Loucy (cell line): ENCODE measurements around the gene FTO.

ENCODE experiments used
- H2AFZ ChIP-seq: fragments of 200-600 bp; sonication (generic); 2 replicates; pipeline ENCODE4 v1.6.0; 2016; ENCODE audit warnings: antibody characterized with exemption, mild to moderate bottlenecking, low read length, moderate library complexity
- H3F3A ChIP-seq: fragments of 200-600 bp; 2 replicates; pipeline ENCODE4 v1.6.0; 2016; ENCODE audit warnings: antibody characterized with exemption, low read depth, mild to moderate bottlenecking
- H3K27me3 ChIP-seq: fragments of 200-600 bp; sonication (generic); 2 replicates; pipeline ENCODE4 v1.6.1; 2014; ENCODE audit warnings: low read length, mild to moderate bottlenecking; ENCODE audit not compliant: insufficient read depth, poor library complexity, severe bottlenecking
- H3K36me3 ChIP-seq: fragments of 200-600 bp; sonication (generic); 2 replicates; pipeline ENCODE4 v1.6.1; 2016; ENCODE audit warnings: low read length; ENCODE audit not compliant: insufficient read depth
- H3K4me1 ChIP-seq: fragments of 200-600 bp; sonication (generic); 2 replicates; pipeline ENCODE4 v1.5.1; 2014; ENCODE audit warnings: low read length, mild to moderate bottlenecking; ENCODE audit not compliant: insufficient read depth, poor library complexity, severe bottlenecking
- H3K4me2 ChIP-seq: fragments of 200-600 bp; sonication (generic); 2 replicates; pipeline ENCODE4 v1.6.0; 2014; ENCODE audit warnings: antibody characterized with exemption, low read length, low read depth, mild to moderate bottlenecking; ENCODE audit not compliant: poor library complexity, severe bottlenecking
- H3K4me3 ChIP-seq: fragments of 200-600 bp; sonication (generic); 2 replicates; pipeline ENCODE4 v1.5.1; 2014; ENCODE audit warnings: low read length, mild to moderate bottlenecking, mixed read lengths; ENCODE audit not compliant: poor library complexity, severe bottlenecking
- H3K79me2 ChIP-seq: fragments of 200-600 bp; sonication (generic); 2 replicates; pipeline ENCODE4 v1.6.1; 2014; ENCODE audit warnings: low read length; ENCODE audit not compliant: insufficient read depth
- H3K9ac ChIP-seq: fragments of 200-600 bp; sonication (generic); 2 replicates; pipeline ENCODE4 v1.6.0; 2014; ENCODE audit warnings: mild to moderate bottlenecking, low read depth, low read length, moderate library complexity; ENCODE audit not compliant: poor library complexity, severe bottlenecking
- H3K9me2 ChIP-seq: fragments of 200-600 bp; sonication (generic); replicated peaks from 2 replicates; pipeline ENCODE4 v1.6.1; 2016; ENCODE audit warnings: low read depth, low read length, mixed read lengths
- H3K9me3 ChIP-seq: fragments of 200-600 bp; sonication (generic); 2 replicates; pipeline ENCODE4 v1.6.1; 2014; ENCODE audit warnings: mild to moderate bottlenecking, antibody characterized with exemption, low read length, low read depth; ENCODE audit not compliant: insufficient read depth
- H4K20me1 ChIP-seq: fragments of 200-600 bp; sonication (generic); 2 replicates; pipeline ENCODE4 v1.6.0; 2014; ENCODE audit warnings: antibody characterized with exemption, low read length, mild to moderate bottlenecking; ENCODE audit not compliant: insufficient read depth, poor library complexity, severe bottlenecking
- EZH2phosphoT487 ChIP-seq: fragments of 200-600 bp; IDR thresholded peaks from 2 replicates; pipeline ENCODE4 v1.6.1; 2018; ENCODE audit warnings: antibody characterized with exemption, mild to moderate bottlenecking, moderate library complexity, borderline replicate concordance
- TF ChIP-seq, protein P1 (sequence below): fragments of 200-600 bp; sonication (generic); conservative IDR thresholded peaks from 2 replicates; pipeline ENCODE4 v1.5.1; 2014; ENCODE audit warnings: mild to moderate bottlenecking, antibody characterized with exemption, low read length

FTO gene

DNA sequence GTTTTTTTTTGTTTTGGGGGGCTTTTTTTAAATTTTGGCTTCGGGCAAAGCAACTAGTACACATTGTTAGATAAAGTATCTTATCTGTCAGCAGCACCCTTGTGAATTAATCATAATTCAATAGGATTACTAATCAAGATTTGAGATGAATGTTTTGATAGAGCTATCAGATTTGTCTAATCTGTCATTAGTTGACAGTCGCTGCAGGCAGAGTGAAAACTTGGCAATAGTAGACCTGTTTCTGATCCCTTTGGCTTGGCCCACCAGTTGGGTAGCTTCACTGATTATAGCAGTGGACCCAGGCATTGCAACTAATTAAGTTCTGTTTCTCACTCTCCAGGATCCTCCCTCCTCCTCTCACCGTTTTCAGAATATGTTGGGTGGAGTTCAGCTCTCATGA lies 324.0 kb downstream of the FTO start:
- H3K9me2 ChIP-seq = no peaks in the 10 kb centered on the region
- no peak overlapping the region for H3K9ac ChIP-seq
- H3K9me3 ChIP-seq = peaks cover 15% of the 10 kb centered on the region; the same call in 1 of the 2 replicates
- H4K20me1 ChIP-seq = no peaks in the 10 kb centered on the region
- no peaks in the 10 kb centered on the region for H3K79me2 ChIP-seq
- no peak overlapping the region for H3K4me2 ChIP-seq
- no peaks in the 10 kb centered on the region for H3F3A ChIP-seq
- no peak overlapping the region for H3K4me3 ChIP-seq
- no peaks in the 10 kb centered on the region for H3K36me3 ChIP-seq
- no peaks in the 10 kb centered on the region for H3K27me3 ChIP-seq
- H2AFZ ChIP-seq = no peak overlapping the region
- TF ChIP-seq EZH2phosphoT487 = no peak
- TF ChIP-seq, protein P1, sequence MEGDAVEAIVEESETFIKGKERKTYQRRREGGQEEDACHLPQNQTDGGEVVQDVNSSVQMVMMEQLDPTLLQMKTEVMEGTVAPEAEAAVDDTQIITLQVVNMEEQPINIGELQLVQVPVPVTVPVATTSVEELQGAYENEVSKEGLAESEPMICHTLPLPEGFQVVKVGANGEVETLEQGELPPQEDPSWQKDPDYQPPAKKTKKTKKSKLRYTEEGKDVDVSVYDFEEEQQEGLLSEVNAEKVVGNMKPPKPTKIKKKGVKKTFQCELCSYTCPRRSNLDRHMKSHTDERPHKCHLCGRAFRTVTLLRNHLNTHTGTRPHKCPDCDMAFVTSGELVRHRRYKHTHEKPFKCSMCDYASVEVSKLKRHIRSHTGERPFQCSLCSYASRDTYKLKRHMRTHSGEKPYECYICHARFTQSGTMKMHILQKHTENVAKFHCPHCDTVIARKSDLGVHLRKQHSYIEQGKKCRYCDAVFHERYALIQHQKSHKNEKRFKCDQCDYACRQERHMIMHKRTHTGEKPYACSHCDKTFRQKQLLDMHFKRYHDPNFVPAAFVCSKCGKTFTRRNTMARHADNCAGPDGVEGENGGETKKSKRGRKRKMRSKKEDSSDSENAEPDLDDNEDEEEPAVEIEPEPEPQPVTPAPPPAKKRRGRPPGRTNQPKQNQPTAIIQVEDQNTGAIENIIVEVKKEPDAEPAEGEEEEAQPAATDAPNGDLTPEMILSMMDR = no peak
- H3K4me1 ChIP-seq = no peaks in the 10 kb centered on the region

DNA sequence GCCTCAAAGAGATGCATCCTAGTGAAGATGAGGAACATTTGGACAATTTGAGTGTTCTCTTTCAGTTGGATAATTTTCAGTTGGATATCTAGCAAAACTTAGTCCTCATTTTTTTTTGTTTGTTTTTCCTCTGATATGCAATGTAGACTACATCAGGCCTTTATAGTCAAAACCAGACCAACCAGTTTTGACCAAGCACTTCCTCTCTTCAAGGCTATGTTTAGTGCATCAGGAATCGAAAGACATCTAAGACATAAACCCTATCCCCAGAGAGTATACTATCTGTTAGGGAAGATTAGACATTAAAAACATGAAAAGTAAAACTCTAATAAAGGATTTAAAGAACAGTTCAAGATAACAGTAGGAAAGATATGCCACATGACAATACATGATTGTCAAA lies 326.5 kb downstream of the FTO start:
- Histone ChIP-seq H3K9me2 (no peaks in the 10 kb centered on the region), H3K4me2 (no peak overlapping the region), H2AFZ (no peak overlapping the region), H3K9me3 (peaks cover 15% of the 10 kb centered on the region; the same call in 1 of the 2 replicates), H3K79me2 (no peaks in the 10 kb centered on the region), H3K27me3 (no peaks in the 10 kb centered on the region), H3F3A (no peaks in the 10 kb centered on the region), H3K4me1 (no peaks in the 10 kb centered on the region), H3K36me3 (no peaks in the 10 kb centered on the region), H3K4me3 (no peak overlapping the region), H3K9ac (no peak overlapping the region), H4K20me1 (no peaks in the 10 kb centered on the region)
- no peak for TF ChIP-seq EZH2phosphoT487
- TF ChIP-seq, protein P1 = no peak

DNA sequence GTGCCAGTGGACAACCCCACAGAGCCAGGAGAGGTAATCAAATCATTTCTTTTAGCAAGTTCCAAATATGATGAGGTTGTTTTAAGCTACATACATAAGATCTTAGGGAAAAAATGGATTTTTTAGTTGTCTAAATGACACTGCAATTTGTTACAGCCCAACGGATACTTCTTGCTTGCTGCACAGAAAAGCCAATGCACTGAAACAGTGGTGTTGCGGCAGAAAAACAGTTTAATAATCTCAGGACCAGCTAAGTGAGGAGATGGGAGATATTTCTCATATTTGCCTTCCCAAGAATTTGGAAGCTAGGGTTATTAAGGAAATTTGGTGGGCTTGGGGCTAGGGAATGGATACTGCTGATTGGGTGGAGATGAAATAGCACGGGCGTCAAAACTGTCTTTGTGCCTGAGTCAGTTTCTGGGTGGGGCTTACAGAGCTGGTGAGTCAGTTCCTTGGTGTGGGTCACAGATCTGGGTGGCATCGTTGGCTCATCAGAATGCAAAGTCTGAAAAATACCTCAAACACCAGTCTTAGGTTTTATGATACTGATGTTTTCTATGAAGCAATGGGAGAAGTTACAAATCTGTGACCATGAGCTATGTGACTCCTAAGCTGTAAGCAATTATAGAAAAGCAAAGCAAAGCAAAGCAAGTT lies 327.3 kb downstream of the FTO start:
- TF ChIP-seq EZH2phosphoT487 = no peak
- TF ChIP-seq, protein P1 = no peak
- Histone ChIP-seq H3K4me2 (no peak overlapping the region), H3K27me3 (no peaks in the 10 kb centered on the region), H3F3A (no peaks in the 10 kb centered on the region), H3K79me2 (no peaks in the 10 kb centered on the region), H3K36me3 (no peaks in the 10 kb centered on the region), H3K9me2 (no peaks in the 10 kb centered on the region), H3K4me3 (no peak overlapping the region), H3K4me1 (no peaks in the 10 kb centered on the region), H3K9ac (no peak overlapping the region), H3K9me3 (peaks cover 15% of the 10 kb centered on the region; the same call in 1 of the 2 replicates), H2AFZ (no peak overlapping the region), H4K20me1 (no peaks in the 10 kb centered on the region)
